Measurements from ENCODE around the gene TM4SF4.

GRCh38 chr3:149548669-149549065 lies 74.2 kb downstream of the TM4SF4 start:
- TF ChIP-seq CTCF (IDR thresholded peaks at IDR 0.05; ENCODE audit: poor library complexity, severe bottlenecking) (no peak), POLR2AphosphoS5 (IDR thresholded peaks at IDR 0.05) (no peak), EZH2 (IDR thresholded peaks at IDR 0.05; ENCODE audit: borderline replicate concordance, insufficient read depth, low read length, poor library complexity, severe bottlenecking) (no peak), EP300 (conservative IDR thresholded peaks at IDR 0.05; ENCODE audit: poor library complexity, severe bottlenecking) (no peak), RAD21 (conservative IDR thresholded peaks at IDR 0.05) (no peak)

All from neural cell (in vitro differentiated cells).